ENCODE measurements around the gene TP53. TPM values are rescaled to one million over a fixed set of nuclear protein-coding genes. Genes with fewer than 3 reads are reported as not detected.

The TP53 gene
- total and polyA plus RNA-seq, 2 of the 4 experiments (the other 2 are of a cell fraction): 31.2 to 48.5 TPM

GRCh38 chr17:7652388-7653356 is 34.6 kb downstream of the TP53 start:
- peaks cover 6% of the 10 kb centered on the region; the same call in 1 of the 2 replicates for H3K4me1 ChIP-seq (ENCODE audit: control insufficient read depth, insufficient read depth, low read length)
- TF ChIP-seq SMC3 (IDR thresholded peaks at IDR 0.05; ENCODE audit: low read depth, low read length): no peak
- TF ChIP-seq MAZ (IDR thresholded peaks at IDR 0.05; ENCODE audit: borderline replicate concordance, low read depth, low read length): no peak
- TF ChIP-seq CEBPB (IDR thresholded peaks at IDR 0.05; ENCODE audit: low read depth, low read length): no peak
- intact Hi-C loops (cut with micrococcal nuclease): no loop called here
- H3K56ac ChIP-seq (ENCODE audit: extremely low read depth, insufficient read depth, low read length): no peak overlapping the region
- H4K5ac ChIP-seq (ENCODE audit: low read depth, low read length): no peak overlapping the region
- DNase-seq (no peak), ATAC-seq (ENCODE audit: low read depth) (no peak)
- no peak overlapping the region for H2AFZ ChIP-seq (replicated peaks; ENCODE audit: low read length, poor library complexity)
- H3K36me3 ChIP-seq (ENCODE audit: control insufficient read depth, insufficient read depth, low read length): no peaks in the 10 kb centered on the region
- peaks cover 61% of the 10 kb centered on the region for H3K27me3 ChIP-seq (ENCODE audit: control insufficient read depth, insufficient read depth, low read length)
- 68% methylated on average over 4 of the region's 12 CpGs; no CpG with 5 or more reads in 1 of the 2 experiments for WGBS, 2 experiments (ENCODE audit: extremely low coverage in 2 of 2, insufficient read length in 1 of 2)
- no peaks in the 10 kb centered on the region for H3K9me1 ChIP-seq (ENCODE audit: insufficient read depth, low read length)
- H2BK20ac ChIP-seq (ENCODE audit: low read depth, low read length): no peak overlapping the region
- no peak overlapping the region for H2AK5ac ChIP-seq (ENCODE audit: low read depth, low read length)
- no peak overlapping the region for H3K4me3 ChIP-seq (ENCODE audit: insufficient read depth, low read depth, low read length)
- H3K79me1 ChIP-seq (ENCODE audit: low read depth in 1 of 2, low read length in 2 of 2): no peaks in the 10 kb centered on the region
- no peak overlapping the region for H3K14ac ChIP-seq (replicated peaks; ENCODE audit: low read depth, low read length)
- H4K20me1 ChIP-seq (ENCODE audit: insufficient read depth, low read length): no peaks in the 10 kb centered on the region; the same call in none of the 2 replicates
- no peak overlapping the region for H4K8ac ChIP-seq (ENCODE audit: low read depth in 2 of 2, low read length in 2 of 2)
- dilution Hi-C loops (cut with HindIII; ENCODE audit: low sequenced_read_pairs, unreplicated experiment): no loop called here
- in situ Hi-C loops (cut with MboI; ENCODE audit: low sequenced_read_pairs): no loop called here
- H3K27ac ChIP-seq (ENCODE audit: insufficient read depth, low read length): no peak overlapping the region
- no peak overlapping the region for H2BK5ac ChIP-seq (ENCODE audit: low read depth, low read length, poor library complexity, severe bottlenecking)
- no peak overlapping the region for H2BK15ac ChIP-seq (ENCODE audit: low read depth, low read length)
- no peak overlapping the region for H2AK9ac ChIP-seq (replicated peaks; ENCODE audit: low read depth, low read length, poor library complexity)
- H3K18ac ChIP-seq (ENCODE audit: low read depth, low read length): no peak overlapping the region
- H3K9ac ChIP-seq (ENCODE audit: low read depth, low read length): no peak overlapping the region
- no peak overlapping the region for H3K4me2 ChIP-seq (ENCODE audit: low read depth, low read length)
- CTCF ChIA-PET: no interaction called here
- POLR2A ChIA-PET (ENCODE audit: unreplicated experiment): no interaction called here
- no peaks in the 10 kb centered on the region; the same call in 1 of the 2 replicates for H3K9me3 ChIP-seq (ENCODE audit: control insufficient read depth, insufficient read depth, low read length)
- H4K91ac ChIP-seq (ENCODE audit: insufficient read depth, low read depth, low read length): no peak overlapping the region
- H2BK120ac ChIP-seq (ENCODE audit: low read depth, low read length): no peak overlapping the region
- no peak overlapping the region for H3K23ac ChIP-seq (ENCODE audit: low read depth, low read length)
- no peak overlapping the region for H3K4ac ChIP-seq (ENCODE audit: low read depth, low read length)
- no TSS peak for BruUV-seq (replicated peaks)
